ENCODE measurements around the gene AEN.

GRCh38 chr15:88630141-88630721 lies 9.1 kb downstream of the AEN start:
- TF ChIP-seq, protein P1, sequence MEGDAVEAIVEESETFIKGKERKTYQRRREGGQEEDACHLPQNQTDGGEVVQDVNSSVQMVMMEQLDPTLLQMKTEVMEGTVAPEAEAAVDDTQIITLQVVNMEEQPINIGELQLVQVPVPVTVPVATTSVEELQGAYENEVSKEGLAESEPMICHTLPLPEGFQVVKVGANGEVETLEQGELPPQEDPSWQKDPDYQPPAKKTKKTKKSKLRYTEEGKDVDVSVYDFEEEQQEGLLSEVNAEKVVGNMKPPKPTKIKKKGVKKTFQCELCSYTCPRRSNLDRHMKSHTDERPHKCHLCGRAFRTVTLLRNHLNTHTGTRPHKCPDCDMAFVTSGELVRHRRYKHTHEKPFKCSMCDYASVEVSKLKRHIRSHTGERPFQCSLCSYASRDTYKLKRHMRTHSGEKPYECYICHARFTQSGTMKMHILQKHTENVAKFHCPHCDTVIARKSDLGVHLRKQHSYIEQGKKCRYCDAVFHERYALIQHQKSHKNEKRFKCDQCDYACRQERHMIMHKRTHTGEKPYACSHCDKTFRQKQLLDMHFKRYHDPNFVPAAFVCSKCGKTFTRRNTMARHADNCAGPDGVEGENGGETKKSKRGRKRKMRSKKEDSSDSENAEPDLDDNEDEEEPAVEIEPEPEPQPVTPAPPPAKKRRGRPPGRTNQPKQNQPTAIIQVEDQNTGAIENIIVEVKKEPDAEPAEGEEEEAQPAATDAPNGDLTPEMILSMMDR (conservative IDR thresholded peaks at IDR 0.05 in 1 of 2, IDR thresholded peaks at IDR 0.05 in 1 of 2; ENCODE audit: extremely low read depth in 1 of 2, insufficient read depth in 1 of 2, low read depth in 1 of 2, low read length in 2 of 2): no peak
- no peak for TF ChIP-seq EZH2 (IDR thresholded peaks at IDR 0.05; ENCODE audit: borderline replicate concordance, low read length)

Data from mammary epithelial cell (primary cell).